ENCODE measurements around the gene ZNF362.
A peak's percentile ranks its signal among the peaks of the same experiment; 100 is the strongest.

The ZNF362 gene

DNA sequence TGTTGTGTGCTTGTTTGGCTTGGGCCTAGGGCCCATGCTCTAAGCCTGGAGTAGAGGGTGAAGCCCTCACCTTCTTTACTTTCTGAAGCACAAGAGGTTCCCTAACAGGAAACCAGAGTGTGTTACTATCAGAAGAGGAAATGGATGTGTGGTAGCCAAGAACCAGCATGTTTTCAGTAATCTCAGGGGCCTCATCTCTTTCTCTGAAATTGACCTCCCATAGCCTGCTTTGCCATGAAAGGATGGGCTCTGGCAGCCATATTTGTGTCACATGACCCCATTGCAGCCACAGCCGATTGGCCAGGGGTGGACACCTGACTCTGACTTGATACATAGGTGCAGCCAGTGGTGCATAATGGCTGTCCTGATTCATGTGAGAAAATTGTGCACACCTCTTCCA, 46.0 kb downstream of the ZNF362 start:
- no peak for TF ChIP-seq TEAD4 (IDR thresholded peaks at IDR 0.05)
- no peak for TF ChIP-seq TAF1 (IDR thresholded peaks at IDR 0.05; ENCODE audit: low read depth)
- peak; percentile 87 for TF ChIP-seq USF1 (IDR thresholded peaks at IDR 0.05)
- no peak for TF ChIP-seq NFIC (IDR thresholded peaks at IDR 0.05)
- TF ChIP-seq EP300 (IDR thresholded peaks at IDR 0.05; ENCODE audit: borderline replicate concordance): no peak
- TF ChIP-seq, protein P1, sequence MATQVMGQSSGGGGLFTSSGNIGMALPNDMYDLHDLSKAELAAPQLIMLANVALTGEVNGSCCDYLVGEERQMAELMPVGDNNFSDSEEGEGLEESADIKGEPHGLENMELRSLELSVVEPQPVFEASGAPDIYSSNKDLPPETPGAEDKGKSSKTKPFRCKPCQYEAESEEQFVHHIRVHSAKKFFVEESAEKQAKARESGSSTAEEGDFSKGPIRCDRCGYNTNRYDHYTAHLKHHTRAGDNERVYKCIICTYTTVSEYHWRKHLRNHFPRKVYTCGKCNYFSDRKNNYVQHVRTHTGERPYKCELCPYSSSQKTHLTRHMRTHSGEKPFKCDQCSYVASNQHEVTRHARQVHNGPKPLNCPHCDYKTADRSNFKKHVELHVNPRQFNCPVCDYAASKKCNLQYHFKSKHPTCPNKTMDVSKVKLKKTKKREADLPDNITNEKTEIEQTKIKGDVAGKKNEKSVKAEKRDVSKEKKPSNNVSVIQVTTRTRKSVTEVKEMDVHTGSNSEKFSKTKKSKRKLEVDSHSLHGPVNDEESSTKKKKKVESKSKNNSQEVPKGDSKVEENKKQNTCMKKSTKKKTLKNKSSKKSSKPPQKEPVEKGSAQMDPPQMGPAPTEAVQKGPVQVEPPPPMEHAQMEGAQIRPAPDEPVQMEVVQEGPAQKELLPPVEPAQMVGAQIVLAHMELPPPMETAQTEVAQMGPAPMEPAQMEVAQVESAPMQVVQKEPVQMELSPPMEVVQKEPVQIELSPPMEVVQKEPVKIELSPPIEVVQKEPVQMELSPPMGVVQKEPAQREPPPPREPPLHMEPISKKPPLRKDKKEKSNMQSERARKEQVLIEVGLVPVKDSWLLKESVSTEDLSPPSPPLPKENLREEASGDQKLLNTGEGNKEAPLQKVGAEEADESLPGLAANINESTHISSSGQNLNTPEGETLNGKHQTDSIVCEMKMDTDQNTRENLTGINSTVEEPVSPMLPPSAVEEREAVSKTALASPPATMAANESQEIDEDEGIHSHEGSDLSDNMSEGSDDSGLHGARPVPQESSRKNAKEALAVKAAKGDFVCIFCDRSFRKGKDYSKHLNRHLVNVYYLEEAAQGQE (IDR thresholded peaks at IDR 0.05; ENCODE audit: low read depth): no peak
- peak; percentile 44; the same call in 1 of the 2 replicates for TF ChIP-seq YY1 (IDR thresholded peaks at IDR 0.05; ENCODE audit: low read depth)
- no peak for TF ChIP-seq CEBPB (IDR thresholded peaks at IDR 0.05)
- TF ChIP-seq CREB1 (IDR thresholded peaks at IDR 0.05; ENCODE audit: low read depth): no peak

- TF ChIP-seq CEBPB (IDR thresholded peaks at IDR 0.05): no peak
- TF ChIP-seq NFIC (IDR thresholded peaks at IDR 0.05): no peak
- TF ChIP-seq YY1 (IDR thresholded peaks at IDR 0.05; ENCODE audit: low read depth): no peak
- no peak for TF ChIP-seq ZBTB7A (IDR thresholded peaks at IDR 0.05; ENCODE audit: low read depth)
- no peak for TF ChIP-seq EP300 (IDR thresholded peaks at IDR 0.05; ENCODE audit: borderline replicate concordance)
- TF ChIP-seq USF1 (IDR thresholded peaks at IDR 0.05): no peak
- no peak for TF ChIP-seq TCF12 (IDR thresholded peaks at IDR 0.05; ENCODE audit: low read depth)
These were observed 48.7 kb downstream of the ZNF362 start for GRCh38 chr1:33305016-33305415.

GRCh38 chr1:33305816-33306652, 49.7 kb downstream of the ZNF362 start:
- no peak for TF ChIP-seq ZBTB7A (IDR thresholded peaks at IDR 0.05; ENCODE audit: low read depth)
- no peak for TF ChIP-seq TCF12 (IDR thresholded peaks at IDR 0.05; ENCODE audit: low read depth)
- no peak for TF ChIP-seq CEBPB (IDR thresholded peaks at IDR 0.05)
- no peak for TF ChIP-seq TEAD4 (IDR thresholded peaks at IDR 0.05)
- no peak for TF ChIP-seq YY1 (IDR thresholded peaks at IDR 0.05; ENCODE audit: low read depth)
- TF ChIP-seq TAF1 (IDR thresholded peaks at IDR 0.05; ENCODE audit: low read depth): no peak
- TF ChIP-seq, protein P1 (IDR thresholded peaks at IDR 0.05; ENCODE audit: low read depth): no peak
- TF ChIP-seq, protein P2, sequence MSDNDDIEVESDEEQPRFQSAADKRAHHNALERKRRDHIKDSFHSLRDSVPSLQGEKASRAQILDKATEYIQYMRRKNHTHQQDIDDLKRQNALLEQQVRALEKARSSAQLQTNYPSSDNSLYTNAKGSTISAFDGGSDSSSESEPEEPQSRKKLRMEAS (IDR thresholded peaks at IDR 0.05): no peak
- TF ChIP-seq NFIC (IDR thresholded peaks at IDR 0.05): no peak
- no peak for TF ChIP-seq FOXM1 (IDR thresholded peaks at IDR 0.05; ENCODE audit: borderline replicate concordance, low read depth)
- no peak for TF ChIP-seq CREB1 (IDR thresholded peaks at IDR 0.05; ENCODE audit: low read depth)
- no peak for TF ChIP-seq EP300 (IDR thresholded peaks at IDR 0.05; ENCODE audit: borderline replicate concordance)

DNA sequence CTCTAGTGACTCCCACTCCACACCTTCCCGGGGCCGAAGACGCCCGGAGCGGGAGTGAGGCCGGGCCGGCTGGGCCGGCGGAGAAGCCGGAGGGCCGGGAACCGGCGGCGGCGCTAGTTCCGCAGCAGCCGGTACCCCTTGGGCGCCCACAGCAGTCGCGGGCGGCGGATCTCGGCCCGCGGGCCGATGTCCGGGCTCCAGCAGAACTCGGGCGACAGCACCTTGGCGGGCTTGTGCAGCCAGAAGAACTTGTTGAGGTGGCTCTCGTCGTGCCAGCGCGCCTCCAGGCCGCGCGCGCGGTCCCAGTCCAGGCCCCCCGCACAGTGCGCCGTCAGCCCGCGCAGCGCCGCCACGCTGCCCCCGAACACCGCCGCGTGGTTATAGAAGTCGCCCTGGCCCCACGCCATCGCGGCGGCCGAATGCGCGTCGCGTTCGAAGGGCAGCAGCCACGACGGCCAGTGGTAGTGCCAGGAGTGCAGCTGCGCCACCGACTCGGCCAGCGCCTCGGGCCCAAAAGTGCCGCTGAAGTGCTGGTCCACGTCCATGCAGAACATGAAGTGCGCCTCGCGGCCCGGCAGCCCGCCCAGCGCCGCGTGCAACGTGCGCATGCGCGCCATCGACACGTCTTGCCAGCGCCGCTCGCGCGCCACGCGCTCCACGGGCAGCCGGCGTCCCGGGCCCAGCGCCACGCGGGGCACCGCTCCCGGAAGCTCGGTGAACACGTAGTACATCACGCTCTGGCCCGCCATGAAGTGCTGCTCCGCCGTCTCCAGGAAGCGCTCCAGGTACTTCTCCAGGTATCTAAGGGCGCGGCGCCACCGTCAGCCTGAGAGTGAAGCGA, 50.6 kb downstream of the ZNF362 start:
- TF ChIP-seq RAD21 (IDR thresholded peaks at IDR 0.05; ENCODE audit: low read depth): no peak
- no peak for TF ChIP-seq FOXM1 (IDR thresholded peaks at IDR 0.05; ENCODE audit: borderline replicate concordance, low read depth)
- TF ChIP-seq NFIC (IDR thresholded peaks at IDR 0.05): no peak
- TF ChIP-seq, protein P2 (IDR thresholded peaks at IDR 0.05): no peak
- no peak for TF ChIP-seq EP300 (IDR thresholded peaks at IDR 0.05; ENCODE audit: borderline replicate concordance)
- TF ChIP-seq ZBTB7A (IDR thresholded peaks at IDR 0.05; ENCODE audit: low read depth): no peak
- TF ChIP-seq TAF1 (IDR thresholded peaks at IDR 0.05; ENCODE audit: low read depth): no peak
- TF ChIP-seq CREB1 (IDR thresholded peaks at IDR 0.05; ENCODE audit: low read depth): no peak
- TF ChIP-seq USF1 (IDR thresholded peaks at IDR 0.05): no peak
- TF ChIP-seq, protein P1 (IDR thresholded peaks at IDR 0.05; ENCODE audit: low read depth): no peak
- no peak for TF ChIP-seq CEBPB (IDR thresholded peaks at IDR 0.05)
- TF ChIP-seq YY1 (IDR thresholded peaks at IDR 0.05; ENCODE audit: low read depth): no peak

Data from Ishikawa (cell line).